Measurements from ENCODE around the gene CERS3. TPM values are rescaled to one million over a fixed set of nuclear protein-coding genes. Genes with fewer than 3 reads are reported as not detected.
"Not testable (repeated sequence)": the region's sequence is repeated elsewhere in the genome, so short reads cannot be mapped to it uniquely, and the experiment has no call there.

CERS3 gene
- total and polyA plus RNA-seq, 3 donors from 2014 or later = 13.4 to 48.6 (median 17.8) TPM

DNA sequence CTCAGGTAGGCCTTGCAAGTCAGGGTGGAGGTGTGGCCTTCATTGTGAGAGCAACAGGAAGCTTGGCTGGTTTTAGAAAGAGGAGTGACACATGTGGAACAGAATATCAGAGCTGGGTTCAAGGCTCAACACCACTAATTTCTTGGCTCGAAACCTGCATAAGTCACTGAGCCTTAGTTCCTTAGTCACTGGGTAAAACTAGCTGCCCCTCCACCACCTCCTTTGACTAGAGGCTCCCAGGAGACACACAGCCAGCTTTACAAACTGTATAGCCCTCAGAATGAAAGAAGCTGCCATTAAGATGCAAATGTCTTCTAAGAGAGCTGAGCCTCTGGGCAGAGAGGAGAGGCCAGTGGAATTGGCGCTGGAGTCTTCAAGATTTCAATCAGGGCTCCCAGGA lies 67.7 kb downstream of the CERS3 start:
- H3K9me3 ChIP-seq = no peaks in the 10 kb centered on the region
- no peak overlapping the region for H3K27ac ChIP-seq
- no peak overlapping the region for H3K4me3 ChIP-seq
- no peaks in the 10 kb centered on the region for H3K27me3 ChIP-seq
- intact Hi-C loops (cut with DNase I; ENCODE audit: low total_unique reads) = no loop called here
- no peaks in the 10 kb centered on the region for H3K4me1 ChIP-seq
- 50 to 65% methylated on average over 2 of the region's 2 CpGs for WGBS, 2 donors
- DNase-seq = no peak
- no peak for TF ChIP-seq CTCF (IDR thresholded peaks at IDR 0.05)
- TF ChIP-seq POLR2A (IDR thresholded peaks at IDR 0.05) = no peak
- H3K36me3 ChIP-seq (ENCODE audit: low read depth, missing control alignments) = no peaks in the 10 kb centered on the region

GRCh38 chr15:100457201-100457600 lies 71.5 kb downstream of the CERS3 start:
- intact Hi-C loops (cut with DNase I; ENCODE audit: low total_unique reads) = no loop called here
- no peak for TF ChIP-seq CTCF (IDR thresholded peaks at IDR 0.05)
- WGBS, 2 donors = 39 to 67% methylated on average over 1 of the region's 1 CpG
- H3K4me3 ChIP-seq = no peak overlapping the region
- H3K27me3 ChIP-seq = no peaks in the 10 kb centered on the region
- H3K27ac ChIP-seq = no peak overlapping the region
- H3K36me3 ChIP-seq (ENCODE audit: low read depth, missing control alignments) = no peaks in the 10 kb centered on the region
- DNase-seq = no peak
- H3K9me3 ChIP-seq = no peaks in the 10 kb centered on the region
- H3K4me1 ChIP-seq = no peaks in the 10 kb centered on the region

DNA sequence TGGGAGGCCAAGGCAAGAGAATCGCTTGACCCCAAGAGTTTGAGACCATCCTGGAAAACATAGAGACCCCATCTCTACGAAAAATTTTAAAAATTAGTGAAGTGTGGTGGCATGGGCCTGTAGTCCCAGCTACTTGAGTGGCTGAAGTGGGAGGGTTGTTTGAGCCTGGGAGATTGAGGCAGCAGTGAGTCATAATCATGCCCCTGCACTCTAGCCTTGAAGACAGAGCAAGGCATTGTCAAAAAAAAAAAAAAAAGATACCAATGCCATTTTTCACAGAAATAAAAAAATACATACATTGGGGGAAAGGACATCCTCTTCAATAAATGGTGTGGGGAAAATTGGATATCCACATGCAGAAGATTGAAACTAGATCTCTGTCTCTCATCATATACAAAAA lies 74.6 kb downstream of the CERS3 start:
- H3K9me3 ChIP-seq = no peaks in the 10 kb centered on the region
- no peaks in the 10 kb centered on the region for H3K4me1 ChIP-seq
- no peaks in the 10 kb centered on the region for H3K27me3 ChIP-seq
- TF ChIP-seq CTCF (IDR thresholded peaks at IDR 0.05) (no peak), POLR2A (IDR thresholded peaks at IDR 0.05) (no peak)
- no peak for DNase-seq
- H3K4me3 ChIP-seq = no peak overlapping the region
- WGBS, 2 donors = 45 to 55% methylated on average over 2 of the region's 2 CpGs
- H3K36me3 ChIP-seq (ENCODE audit: low read depth, missing control alignments) = no peaks in the 10 kb centered on the region
- no peak overlapping the region for H3K27ac ChIP-seq
- intact Hi-C loops (cut with DNase I; ENCODE audit: low total_unique reads) = no loop called here

- DNase-seq = no peak
- Histone ChIP-seq H3K4me1 (no peaks in the 10 kb centered on the region), H3K27ac (no peak overlapping the region), H3K4me3 (no peak overlapping the region), H3K36me3 (ENCODE audit: low read depth, missing control alignments) (no peaks in the 10 kb centered on the region), H3K27me3 (no peaks in the 10 kb centered on the region), H3K9me3 (no peaks in the 10 kb centered on the region)
- intact Hi-C loops (cut with DNase I; ENCODE audit: low total_unique reads) = no loop called here
- TF ChIP-seq POLR2A (IDR thresholded peaks at IDR 0.05) (no peak), CTCF (IDR thresholded peaks at IDR 0.05) (no peak)
- WGBS, 2 donors = 87% methylated on average over 2 of the region's 2 CpGs
These were observed 80.3 kb downstream of the CERS3 start for GRCh38 chr15:100448481-100448880.

GRCh38 chr15:100441063-100441462 lies 87.7 kb downstream of the CERS3 start:
- H3K4me1 ChIP-seq; H3K9me3 ChIP-seq; H3K27me3 ChIP-seq; DNase-seq; H3K4me3 ChIP-seq; intact Hi-C loops (cut with DNase I; ENCODE audit: low total_unique reads); H3K36me3 ChIP-seq (ENCODE audit: low read depth, missing control alignments); H3K27ac ChIP-seq: not testable (repeated sequence)
- WGBS, 2 donors = 89 to 91% methylated on average over 11 of the region's 11 CpGs
